Right lobe of liver (tissue), 6 donors: Measurements from ENCODE around the gene JAM3. TPM values are rescaled to one million over a fixed set of nuclear protein-coding genes. Genes with fewer than 3 reads are reported as not detected.
A peak's percentile ranks its signal among the peaks of the same experiment; 100 is the strongest.

Experiments used
- ATAC-seq, 4 donors: fragments of 200-7000 bp; cut with Tn5 transposase; one replicate each; pipeline ENCODE4 v1.9.1; 2020; ENCODE audit warnings: mild to moderate bottlenecking in 4 of 4, moderate library complexity in 4 of 4
- DNase-seq, 3 donors: peaks; one replicate each; pipeline ENCODE4 v3.0.0-alpha.2; 2020
- H3K27ac ChIP-seq, 3 donors: fragments of 200-600 bp; one replicate each; pipeline ENCODE4 v1.8.0; 2022
- H3K27me3 ChIP-seq, 2 donors: fragments of 200-600 bp; one replicate each; pipeline ENCODE4 v1.8.0; 2022
- H3K36me3 ChIP-seq, 4 donors: fragments of 200-600 bp; sonication (generic) in 1 of 4; one replicate each; pipeline versions ENCODE4 v1.5.1 to v1.8.0; 2017 to 2022; ENCODE audit warnings: control low read depth in 1 of 4
- H3K4me1 ChIP-seq, 4 donors: fragments of 200-600 bp; sonication (generic) in 1 of 4; one replicate each; pipeline versions ENCODE4 v1.5.1 to v1.8.0; 2017 to 2022; ENCODE audit warnings: control low read depth in 1 of 4
- H3K4me3 ChIP-seq, 3 donors: fragments of 200-600 bp; one replicate each; pipeline ENCODE4 v1.8.0; 2022
- H3K9me3 ChIP-seq, 4 donors: fragments of 200-600 bp; sonication (generic) in 1 of 4; one replicate each; pipeline versions ENCODE4 v1.5.1 to v1.8.0; 2017 to 2022; ENCODE audit warnings: control low read depth in 1 of 4
- CTCF ChIP-seq, 4 donors: fragments of 200-600 bp in 3 of 4; fragments of 450-650 bp in 1 of 4; IDR thresholded peaks; one replicate each; pipeline versions ENCODE4 v1.5.1 to v1.8.0; 2016 to 2022; ENCODE audit warnings: antibody characterized with exemption in 4 of 4, mild to moderate bottlenecking in 2 of 4
- POLR2A ChIP-seq: fragments of 450-650 bp; IDR thresholded peaks from one replicate; pipeline ENCODE4 v1.6.1; 2017; ENCODE audit warnings: antibody characterized with exemption, mild to moderate bottlenecking
- WGBS: methylation state at CpG from one replicate; pipeline ENCODE4 v1.1.6; 2018; ENCODE audit warnings: low coverage, low lambda C conversion rate; ENCODE audit not compliant: insufficient coverage; ENCODE audit errors: missing lambda C conversion rate; 5-methylcytosine and 5-hydroxymethylcytosine counted together
- intact Hi-C, 2 donors: fragments of 100-400 bp; cut with DNase I; formaldehyde crosslinking; loops; one replicate each; pipeline versions ENCODE4 v1.11.2 to v1.14.1; 2022
- total RNA-seq, 6 experiments: library from RNA; depleted of rRNA in 2 of 6; stranded (reverse); fragments of >200 nt in 2 of 6; fragmentation: NEBNext Ultra II Directional in 3 of 6; extraction: Animal tissue kit (Norgen Biotek cat#: 25700) in 3 of 6; gene quantifications; one replicate each; pipeline versions ENCODE4 v1.1.0 to v1.2.4, GENCODE V29; 2016 to 2023
- donor health status: DM: no; HTN: yes; CAD: no.
- donor health status: DM: no; HTN: no; CAD: no.
- donor health status: DM: no; HTN: no; CAD: no.
- donor health status: DM: no; HTN: yes; CAD: no.
- donor health status: DM: no; HTN: yes; CAD: no.

The JAM3 gene
- total RNA-seq, 6 experiments from 2014 or later, result 0.86 to 2.5 (median 1.6) TPM

GRCh38 chr11:134022748-134023147 is 46.1 kb upstream of the JAM3 start:
- no peak overlapping the region for H3K27ac ChIP-seq
- TF ChIP-seq CTCF (IDR thresholded peaks at IDR 0.05) (no peak), POLR2A (no peak)
- H3K36me3 ChIP-seq, result no peaks in the 10 kb centered on the region
- DNase-seq (peak in 1 of 3 donors; percentile 28), ATAC-seq (no peak)
- intact Hi-C loops, result no loop called here
- H3K27me3 ChIP-seq, result no peaks in the 10 kb centered on the region
- no peaks in the 10 kb centered on the region for H3K4me1 ChIP-seq
- no peak overlapping the region for H3K4me3 ChIP-seq
- 32% methylated on average over 5 of the region's 9 CpGs for WGBS
- H3K9me3 ChIP-seq, result no peaks in the 10 kb centered on the region

- TF ChIP-seq POLR2A, result no peak
- no peak for TF ChIP-seq CTCF (IDR thresholded peaks at IDR 0.05)
- WGBS, result 56% methylated on average over 3 of the region's 15 CpGs
- intact Hi-C loops, result no loop called here
- H3K36me3 ChIP-seq, result no peaks in the 10 kb centered on the region
- H3K27me3 ChIP-seq, result no peaks in the 10 kb centered on the region
- DNase-seq (peak in 1 of 3 donors; percentile 37), ATAC-seq (no peak)
- H3K4me3 ChIP-seq, result no peak overlapping the region
- H3K9me3 ChIP-seq, result no peaks in the 10 kb centered on the region
- H3K27ac ChIP-seq, result no peak overlapping the region
- H3K4me1 ChIP-seq, result no peaks in the 10 kb centered on the region
Observed at GRCh38 chr11:134024420-134025081, 44.3 kb upstream of the JAM3 start.

- H3K4me3 ChIP-seq, result no peak overlapping the region
- ATAC-seq (no peak), DNase-seq (peak in 1 of 3 donors; percentile 35)
- no peaks in the 10 kb centered on the region for H3K36me3 ChIP-seq
- TF ChIP-seq POLR2A (no peak), CTCF (IDR thresholded peaks at IDR 0.05) (no peak)
- no peaks in the 10 kb centered on the region for H3K9me3 ChIP-seq
- intact Hi-C loops, result no loop called here
- H3K4me1 ChIP-seq, result no peaks in the 10 kb centered on the region
- 77% methylated on average over 8 of the region's 12 CpGs for WGBS
- H3K27ac ChIP-seq, result no peak overlapping the region
- H3K27me3 ChIP-seq, result no peaks in the 10 kb centered on the region
Observed at GRCh38 chr11:134025082-134025429, 43.8 kb upstream of the JAM3 start.

- TF ChIP-seq POLR2A (no peak), CTCF (IDR thresholded peaks at IDR 0.05) (no peak)
- Histone ChIP-seq H3K4me1 (no peaks in the 10 kb centered on the region), H3K36me3 (no peaks in the 10 kb centered on the region), H3K27me3 (no peaks in the 10 kb centered on the region), H3K4me3 (no peak overlapping the region), H3K27ac (no peak overlapping the region), H3K9me3 (no peaks in the 10 kb centered on the region)
- intact Hi-C loops, result no loop called here
- DNase-seq (peak in 1 of 3 donors; percentile 40), ATAC-seq (no peak)
- 36% methylated on average over 6 of the region's 11 CpGs for WGBS
Observed at GRCh38 chr11:134026655-134027343, 42.1 kb upstream of the JAM3 start.
